ENCODE results near the gene LIMS3.
"Not testable (repeated sequence)": the region's sequence is repeated elsewhere in the genome, so short reads cannot be mapped to it uniquely, and the experiment has no call there.

The LIMS3 gene

GRCh38 chr2:109898462-109899336 lies at the start of gene LIMS3:
Gene LIMS3, plus strand, starts transcription at chr2:109898688. Its CDS starts 41 bp downstream, at chr2:109898729.
- H3K27ac ChIP-seq: not testable (repeated sequence)

GRCh38 chr2:109871129-109871751 lies 27.2 kb upstream of the LIMS3 start:
- not testable (repeated sequence) for H3K27ac ChIP-seq

- H3K27ac ChIP-seq: not testable (repeated sequence)
These were observed 21.9 kb upstream of the LIMS3 start for GRCh38 chr2:109876625-109877024.

GRCh38 chr2:109882112-109882511 lies 16.4 kb upstream of the LIMS3 start:
- H3K27ac ChIP-seq: not testable (repeated sequence)

GRCh38 chr2:109888414-109888813 lies 10.1 kb upstream of the LIMS3 start:
- H3K27ac ChIP-seq: not testable (repeated sequence)

- H3K27ac ChIP-seq: not testable (repeated sequence)
These were observed 8.6 kb upstream of the LIMS3 start for GRCh38 chr2:109889909-109890308.

GRCh38 chr2:109891024-109891423 lies 7.5 kb upstream of the LIMS3 start:
- H3K27ac ChIP-seq: not testable (repeated sequence)

GRCh38 chr2:109893736-109894135 lies 4.8 kb upstream of the LIMS3 start:
- H3K27ac ChIP-seq: not testable (repeated sequence)

- not testable (repeated sequence) for H3K27ac ChIP-seq
These were observed 4.3 kb upstream of the LIMS3 start for GRCh38 chr2:109894141-109894540.

- H3K27ac ChIP-seq: not testable (repeated sequence)
These were observed 3.2 kb upstream of the LIMS3 start for GRCh38 chr2:109895090-109895869.

GRCh38 chr2:109896212-109896611 lies 2.3 kb upstream of the LIMS3 start:
- H3K27ac ChIP-seq: not testable (repeated sequence)

- H3K27ac ChIP-seq: not testable (repeated sequence)
These were observed 573 bp upstream of the LIMS3 start for GRCh38 chr2:109897769-109898461.

GRCh38 chr2:109905796-109906195 lies 7.3 kb downstream of the LIMS3 start:
- not testable (repeated sequence) for H3K27ac ChIP-seq

GRCh38 chr2:109908626-109909025 lies 10.1 kb downstream of the LIMS3 start:
- not testable (repeated sequence) for H3K27ac ChIP-seq

GRCh38 chr2:109910789-109911188 lies 12.3 kb downstream of the LIMS3 start:
- not testable (repeated sequence) for H3K27ac ChIP-seq

GRCh38 chr2:109913911-109914310 lies 15.4 kb downstream of the LIMS3 start:
- not testable (repeated sequence) for H3K27ac ChIP-seq

- H3K27ac ChIP-seq: not testable (repeated sequence)
These were observed 16.1 kb downstream of the LIMS3 start for GRCh38 chr2:109914552-109914951.

GRCh38 chr2:109915830-109916229 lies 17.3 kb downstream of the LIMS3 start:
- H3K27ac ChIP-seq: not testable (repeated sequence)

GRCh38 chr2:109920162-109920561 lies 21.7 kb downstream of the LIMS3 start:
- H3K27ac ChIP-seq: not testable (repeated sequence)

- not testable (repeated sequence) for H3K27ac ChIP-seq
These were observed 23.3 kb downstream of the LIMS3 start for GRCh38 chr2:109921543-109922384.

- not testable (repeated sequence) for H3K27ac ChIP-seq
These were observed 26.0 kb downstream of the LIMS3 start for GRCh38 chr2:109924481-109924880.
